WTC11 (cell line): ENCODE data around the gene KRTAP19-3. TPM values are rescaled to one million over a fixed set of nuclear protein-coding genes. Genes with fewer than 3 reads are reported as not detected.

Experiments used
- ATAC-seq: fragments of 200-7000 bp; cut with Tn5 transposase; 2 replicates; pipeline ENCODE4 v1.10.0; 2021; ENCODE audit warnings: mild to moderate bottlenecking, moderate library complexity
- CTCF ChIA-PET: fragments of 300-600 bp; sonication (Branson Sonifier 250); formaldehyde crosslinking; loops from one replicate; lab custom pipeline; 2021; ENCODE audit warnings: antibody characterized with exemption; lab: Charles Lee
- POLR2A ChIA-PET: fragments of 350-600 bp; sonication (Branson Sonifier 250); formaldehyde crosslinking; loops from one replicate; lab custom pipeline; 2021; ENCODE audit warnings: antibody characterized with exemption; lab: Charles Lee
- DNase-seq: peaks from one replicate; pipeline ENCODE4 v3.0.0; 2021; ENCODE audit warnings: low spot score
- H3K27ac Mint-ChIP-seq: 2 replicates; pipeline ENCODE4 v1.8.0; 2021; ENCODE audit warnings: mixed read lengths
- H3K27me3 Mint-ChIP-seq: 2 replicates; pipeline ENCODE4 v1.8.0; 2021; ENCODE audit warnings: low read depth, mild to moderate bottlenecking, moderate library complexity, mixed read lengths
- H3K36me3 Mint-ChIP-seq: 2 replicates; pipeline ENCODE4 v1.8.0; 2021; ENCODE audit warnings: mixed read lengths
- H3K4me1 Mint-ChIP-seq: 2 replicates; pipeline ENCODE4 v1.8.0; 2022; ENCODE audit warnings: mixed read lengths
- H3K4me3 Mint-ChIP-seq: 2 replicates; pipeline ENCODE4 v1.8.0; 2021; ENCODE audit warnings: mild to moderate bottlenecking, moderate library complexity, mixed read lengths
- H3K9me3 Mint-ChIP-seq: 2 replicates; pipeline ENCODE4 v1.8.0; 2021; ENCODE audit warnings: mixed read lengths
- AR ChIP-seq: fragments of 250-450 bp; sonication (Bioruptor Pico); IDR thresholded peaks from 2 replicates; pipeline ENCODE4 v1.9.0; 2021; ENCODE audit warnings: mild to moderate bottlenecking
- GRHL2 ChIP-seq: fragments of 250-450 bp; sonication (Bioruptor Pico); IDR thresholded peaks from 2 replicates; pipeline ENCODE4 v1.8.0; 2022; ENCODE audit warnings: mild to moderate bottlenecking, moderate library complexity; ENCODE audit not compliant: insufficient replicate concordance, severe bottlenecking
- HMGA2 ChIP-seq: fragments of 250-450 bp; sonication (Bioruptor Pico); IDR thresholded peaks from 2 replicates; pipeline ENCODE4 v1.4.0; 2021; ENCODE audit warnings: mild to moderate bottlenecking, moderate library complexity
- IRF2 ChIP-seq: sonication (generic); formaldehyde crosslinking; IDR thresholded peaks from 2 replicates; pipeline ENCODE4 v1.8.0; 2022; ENCODE audit warnings: low read depth, missing genetic modification reagents, borderline replicate concordance
- JAZF1 ChIP-seq: fragments of 250-450 bp; sonication (Bioruptor Pico); IDR thresholded peaks from 2 replicates; pipeline ENCODE4 v1.9.0; 2021; ENCODE audit warnings: moderate library complexity, mild to moderate bottlenecking, inconsistent platforms
- KAT7 ChIP-seq: sonication (generic); formaldehyde crosslinking; IDR thresholded peaks from 2 replicates; pipeline ENCODE4 v1.8.1; 2023; ENCODE audit warnings: missing genetic modification reagents, mild to moderate bottlenecking, borderline replicate concordance
- NFE2L1 ChIP-seq: sonication (generic); formaldehyde crosslinking; IDR thresholded peaks from 2 replicates; pipeline ENCODE4 v1.8.1; 2023; ENCODE audit warnings: missing genetic modification reagents
- OVOL2 ChIP-seq: fragments of 250-450 bp; sonication (Bioruptor Pico); IDR thresholded peaks from 2 replicates; pipeline ENCODE4 v1.9.0; 2021; ENCODE audit warnings: mild to moderate bottlenecking, borderline replicate concordance
- SP1 ChIP-seq: sonication (generic); formaldehyde crosslinking; conservative IDR thresholded peaks from 2 replicates; pipeline ENCODE4 v1.8.1; 2022; ENCODE audit warnings: missing genetic modification reagents
- USF1 ChIP-seq: sonication (generic); formaldehyde crosslinking; IDR thresholded peaks from 2 replicates; pipeline ENCODE4 v1.8.0; 2022; ENCODE audit warnings: mild to moderate bottlenecking, missing genetic modification reagents
- ZBTB43 ChIP-seq: sonication (generic); formaldehyde crosslinking; IDR thresholded peaks from 2 replicates; pipeline ENCODE4 v1.8.1; 2023; ENCODE audit warnings: mild to moderate bottlenecking, missing genetic modification reagents
- ZNF416 ChIP-seq: fragments of 250-450 bp; sonication (Bioruptor Pico); IDR thresholded peaks from 2 replicates; pipeline ENCODE4 v1.9.0; 2021; ENCODE audit warnings: mild to moderate bottlenecking, inconsistent platforms
- ZNF512 ChIP-seq: sonication (generic); formaldehyde crosslinking; IDR thresholded peaks from 2 replicates; pipeline ENCODE4 v1.8.1; 2022; ENCODE audit warnings: missing genetic modification reagents, borderline replicate concordance
- total RNA-seq: library from RNA; stranded (reverse); gene quantifications from 3 replicates; pipeline ENCODE4 v1.2.3, GENCODE V29; 2021
- TF ChIP-seq, protein P1 (sequence below): sonication (generic); formaldehyde crosslinking; IDR thresholded peaks from 2 replicates; pipeline ENCODE4 v1.8.1; 2022; ENCODE audit warnings: low read depth, missing genetic modification reagents, borderline replicate concordance
- TF ChIP-seq, protein P2 (sequence below): sonication (generic); formaldehyde crosslinking; IDR thresholded peaks from 2 replicates; pipeline ENCODE4 v1.8.1; 2022; ENCODE audit warnings: mild to moderate bottlenecking, moderate library complexity, missing genetic modification reagents
- TF ChIP-seq, protein P3 (sequence below): sonication (generic); formaldehyde crosslinking; IDR thresholded peaks from 2 replicates; pipeline ENCODE4 v1.8.0; 2023; ENCODE audit warnings: missing genetic modification reagents
- TF ChIP-seq, protein P4 (sequence below): sonication (generic); formaldehyde crosslinking; IDR thresholded peaks from 2 replicates; pipeline ENCODE4 v1.8.1; 2023; ENCODE audit warnings: mild to moderate bottlenecking, missing genetic modification reagents

The KRTAP19-3 gene
- total RNA-seq, 1 experiment from 2014 or later: not detected

GRCh38 chr21:30447056-30447455 lies 44.8 kb downstream of the KRTAP19-3 start:
- ChIA-PET POLR2A (no interaction called here), CTCF (interaction anchor here (0.8 kb wide), 1 partner anchor 16 kb away, joined by 4 read pairs; no protein-coding TSS in a partner anchor)
- TF ChIP-seq OVOL2 (CRISPR knock-in tag): no peak
- TF ChIP-seq ZNF512 (CRISPR knock-in tag): no peak
- TF ChIP-seq AR (CRISPR knock-in tag): no peak
- TF ChIP-seq HMGA2 (CRISPR knock-in tag): no peak
- TF ChIP-seq, protein P1, sequence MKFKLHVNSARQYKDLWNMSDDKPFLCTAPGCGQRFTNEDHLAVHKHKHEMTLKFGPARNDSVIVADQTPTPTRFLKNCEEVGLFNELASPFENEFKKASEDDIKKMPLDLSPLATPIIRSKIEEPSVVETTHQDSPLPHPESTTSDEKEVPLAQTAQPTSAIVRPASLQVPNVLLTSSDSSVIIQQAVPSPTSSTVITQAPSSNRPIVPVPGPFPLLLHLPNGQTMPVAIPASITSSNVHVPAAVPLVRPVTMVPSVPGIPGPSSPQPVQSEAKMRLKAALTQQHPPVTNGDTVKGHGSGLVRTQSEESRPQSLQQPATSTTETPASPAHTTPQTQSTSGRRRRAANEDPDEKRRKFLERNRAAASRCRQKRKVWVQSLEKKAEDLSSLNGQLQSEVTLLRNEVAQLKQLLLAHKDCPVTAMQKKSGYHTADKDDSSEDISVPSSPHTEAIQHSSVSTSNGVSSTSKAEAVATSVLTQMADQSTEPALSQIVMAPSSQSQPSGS (CRISPR knock-in tag): no peak
- TF ChIP-seq, protein P2, sequence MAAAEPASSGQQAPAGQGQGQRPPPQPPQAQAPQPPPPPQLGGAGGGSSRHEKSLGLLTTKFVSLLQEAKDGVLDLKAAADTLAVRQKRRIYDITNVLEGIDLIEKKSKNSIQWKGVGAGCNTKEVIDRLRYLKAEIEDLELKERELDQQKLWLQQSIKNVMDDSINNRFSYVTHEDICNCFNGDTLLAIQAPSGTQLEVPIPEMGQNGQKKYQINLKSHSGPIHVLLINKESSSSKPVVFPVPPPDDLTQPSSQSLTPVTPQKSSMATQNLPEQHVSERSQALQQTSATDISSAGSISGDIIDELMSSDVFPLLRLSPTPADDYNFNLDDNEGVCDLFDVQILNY (CRISPR knock-in tag): no peak
- no peak for TF ChIP-seq ZNF416 (CRISPR knock-in tag)
- no peak for TF ChIP-seq NFE2L1
- TF ChIP-seq, protein P3, sequence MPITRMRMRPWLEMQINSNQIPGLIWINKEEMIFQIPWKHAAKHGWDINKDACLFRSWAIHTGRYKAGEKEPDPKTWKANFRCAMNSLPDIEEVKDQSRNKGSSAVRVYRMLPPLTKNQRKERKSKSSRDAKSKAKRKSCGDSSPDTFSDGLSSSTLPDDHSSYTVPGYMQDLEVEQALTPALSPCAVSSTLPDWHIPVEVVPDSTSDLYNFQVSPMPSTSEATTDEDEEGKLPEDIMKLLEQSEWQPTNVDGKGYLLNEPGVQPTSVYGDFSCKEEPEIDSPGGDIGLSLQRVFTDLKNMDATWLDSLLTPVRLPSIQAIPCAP (CRISPR knock-in tag): no peak
- TF ChIP-seq SP1 (CRISPR knock-in tag): no peak
- TF ChIP-seq IRF2 (CRISPR knock-in tag): no peak
- TF ChIP-seq KAT7: no peak
- TF ChIP-seq ZBTB43 (CRISPR knock-in tag): no peak
- no peak for TF ChIP-seq GRHL2 (CRISPR knock-in tag)
- no peak for TF ChIP-seq JAZF1
- TF ChIP-seq, protein P4, sequence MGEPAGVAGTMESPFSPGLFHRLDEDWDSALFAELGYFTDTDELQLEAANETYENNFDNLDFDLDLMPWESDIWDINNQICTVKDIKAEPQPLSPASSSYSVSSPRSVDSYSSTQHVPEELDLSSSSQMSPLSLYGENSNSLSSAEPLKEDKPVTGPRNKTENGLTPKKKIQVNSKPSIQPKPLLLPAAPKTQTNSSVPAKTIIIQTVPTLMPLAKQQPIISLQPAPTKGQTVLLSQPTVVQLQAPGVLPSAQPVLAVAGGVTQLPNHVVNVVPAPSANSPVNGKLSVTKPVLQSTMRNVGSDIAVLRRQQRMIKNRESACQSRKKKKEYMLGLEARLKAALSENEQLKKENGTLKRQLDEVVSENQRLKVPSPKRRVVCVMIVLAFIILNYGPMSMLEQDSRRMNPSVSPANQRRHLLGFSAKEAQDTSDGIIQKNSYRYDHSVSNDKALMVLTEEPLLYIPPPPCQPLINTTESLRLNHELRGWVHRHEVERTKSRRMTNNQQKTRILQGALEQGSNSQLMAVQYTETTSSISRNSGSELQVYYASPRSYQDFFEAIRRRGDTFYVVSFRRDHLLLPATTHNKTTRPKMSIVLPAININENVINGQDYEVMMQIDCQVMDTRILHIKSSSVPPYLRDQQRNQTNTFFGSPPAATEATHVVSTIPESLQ (CRISPR knock-in tag): no peak
- no peak for TF ChIP-seq USF1 (CRISPR knock-in tag)
- Mint-ChIP-seq H3K27ac (no peak overlapping the region), H3K4me1 (peaks cover 29% of the 10 kb centered on the region), H3K36me3 (no peaks in the 10 kb centered on the region), H3K27me3 (no peaks in the 10 kb centered on the region), H3K4me3 (no peak overlapping the region), H3K9me3 (no peaks in the 10 kb centered on the region)
- DNase-seq (no peak), ATAC-seq (no peak)
